Posterior cingulate gyrus (tissue), 11 donors: ENCODE measurements around the gene JARID2.
A peak's percentile ranks its signal among the peaks of the same experiment; 100 is the strongest.
"Not testable (repeated sequence)": the region's sequence is repeated elsewhere in the genome, so short reads cannot be mapped to it uniquely, and the experiment has no call there.

Source experiments
- DNase-seq, 10 donors: peaks; one replicate each; pipeline versions ENCODE4 v3.0.0 to v3.0.0-alpha.2; 2020 to 2021; ENCODE audit warnings: mixed read lengths in 3 of 10
- intact Hi-C: fragments of 100-400 bp; cut with DNase I; formaldehyde crosslinking; loops from one replicate; pipeline ENCODE4 v1.15.1; 2023

Gene JARID2

GRCh38 chr6:15539722-15540270, 293.9 kb downstream of the JARID2 start:
- intact Hi-C loops, result no loop called here
- DNase-seq, result no peak

GRCh38 chr6:15543332-15543917, 297.6 kb downstream of the JARID2 start:
- intact Hi-C loops, DNase-seq: not testable (repeated sequence)

- no peak for DNase-seq
- intact Hi-C loops, result no loop called here
Measured at GRCh38 chr6:15544321-15544900, 298.5 kb downstream of the JARID2 start.

- intact Hi-C loops, result no loop called here
- DNase-seq, result no peak
Measured at GRCh38 chr6:15546591-15546990, 300.7 kb downstream of the JARID2 start.

- intact Hi-C loops, result no loop called here
- DNase-seq, result no peak
Measured at GRCh38 chr6:15547400-15547799, 301.5 kb downstream of the JARID2 start.

- intact Hi-C loops, result no loop called here
- DNase-seq, result peak in 1 of 10 donors; percentile 63
Measured at GRCh38 chr6:15549371-15549770, 303.5 kb downstream of the JARID2 start.

- intact Hi-C loops, result no loop called here
- no peak for DNase-seq
Measured at GRCh38 chr6:15550546-15551123, 304.8 kb downstream of the JARID2 start.

- DNase-seq, result no peak
- intact Hi-C loops, result no loop called here
Measured at GRCh38 chr6:15551262-15551661, 305.4 kb downstream of the JARID2 start.

- intact Hi-C loops, result no loop called here
- DNase-seq, result no peak
Measured at GRCh38 chr6:15551798-15552197, 305.9 kb downstream of the JARID2 start.

GRCh38 chr6:15553031-15553430, 307.2 kb downstream of the JARID2 start:
- DNase-seq, result no peak
- intact Hi-C loops, result no loop called here

GRCh38 chr6:15553736-15554294, 307.9 kb downstream of the JARID2 start:
- intact Hi-C loops, result no loop called here

GRCh38 chr6:15554728-15555100, 308.8 kb downstream of the JARID2 start:
- intact Hi-C loops, result no loop called here
- no peak for DNase-seq

More at GRCh38 chr6:15553736-15554294, 307.9 kb downstream of the JARID2 start:
- DNase-seq, result no peak

- DNase-seq, result no peak
- intact Hi-C loops, result no loop called here
Measured at GRCh38 chr6:15555101-15556038, 309.5 kb downstream of the JARID2 start.

GRCh38 chr6:15556711-15557110, 310.8 kb downstream of the JARID2 start:
- intact Hi-C loops, result no loop called here
- DNase-seq, result no peak

GRCh38 chr6:15557174-15557573, 311.3 kb downstream of the JARID2 start:
- DNase-seq, result no peak
- intact Hi-C loops, result no loop called here

GRCh38 chr6:15560713-15561112, 314.8 kb downstream of the JARID2 start:
- intact Hi-C loops, result no loop called here
- no peak for DNase-seq

GRCh38 chr6:15561447-15562199, 315.8 kb downstream of the JARID2 start:
- DNase-seq, result no peak
- intact Hi-C loops, result no loop called here

- DNase-seq, result no peak
- intact Hi-C loops, result no loop called here
Measured at GRCh38 chr6:15562977-15563376, 317.1 kb downstream of the JARID2 start.

GRCh38 chr6:15569035-15569995, 323.4 kb downstream of the JARID2 start:
- no peak for DNase-seq
- intact Hi-C loops, result no loop called here
